ENCODE results near the gene SNAI3. TPM values are rescaled to one million over a fixed set of nuclear protein-coding genes. Genes with fewer than 3 reads are reported as not detected.

SNAI3 gene
- total RNA-seq, 2 donors from 2014 or later, result 0.77 to 2.1 TPM

DNA sequence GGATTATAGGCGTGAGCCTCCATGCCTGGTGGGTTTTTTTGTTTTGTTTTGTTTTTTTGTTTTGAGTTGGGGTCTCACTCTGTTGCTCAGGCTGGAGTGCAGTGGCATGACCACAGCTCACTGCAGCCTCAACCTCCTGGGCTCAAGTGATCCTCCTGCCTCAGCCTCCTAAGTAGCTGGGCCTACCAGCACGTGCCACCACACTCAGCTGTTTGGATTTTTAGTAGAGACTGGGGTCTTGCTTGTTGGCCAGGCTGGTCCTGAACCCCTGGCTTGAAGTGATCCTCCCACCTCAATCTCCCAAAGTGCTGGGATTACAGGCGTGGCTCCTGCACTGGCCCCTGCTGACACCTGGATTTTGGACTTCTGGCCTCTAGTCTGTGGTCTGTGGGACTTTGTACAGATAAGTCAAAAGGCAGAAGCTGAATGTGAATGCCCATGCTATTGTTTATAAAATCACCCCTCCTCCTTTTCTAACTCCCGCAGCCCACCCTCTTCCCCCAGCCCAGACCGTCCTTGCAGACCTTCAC lies 5.7 kb downstream of the SNAI3 start:
- H3K36me3 Mint-ChIP-seq (ENCODE audit: low read depth), result peaks cover 4% of the 10 kb centered on the region
- Histone ChIP-seq H3K4me3 (ENCODE audit: low read length) (no peak overlapping the region), H3K27ac (ENCODE audit: low read depth, low read length) (no peak overlapping the region), H3K9ac (ENCODE audit: extremely low read depth, low read length, poor library complexity, severe bottlenecking) (no peak overlapping the region), H3K4me1 (ENCODE audit: control insufficient read depth, insufficient read depth, low read length) (no peaks in the 10 kb centered on the region), H3K36me3 (ENCODE audit: control insufficient read depth, insufficient read depth, low read length) (no peaks in the 10 kb centered on the region), H3K27me3 (ENCODE audit: control insufficient read depth, insufficient read depth, low read length, poor library complexity, severe bottlenecking) (peaks cover 17% of the 10 kb centered on the region), H3K9me3 (ENCODE audit: control insufficient read depth, low read length) (no peaks in the 10 kb centered on the region)
- no peak overlapping the region for H3K27ac Mint-ChIP-seq
- WGBS, 2 experiments (ENCODE audit: insufficient coverage in 1 of 2, insufficient read length in 1 of 2), result 87 to 95% methylated on average over 2 to 5 of the region's 5 CpGs
- no peak for DNase-seq
- TF ChIP-seq, protein P1, sequence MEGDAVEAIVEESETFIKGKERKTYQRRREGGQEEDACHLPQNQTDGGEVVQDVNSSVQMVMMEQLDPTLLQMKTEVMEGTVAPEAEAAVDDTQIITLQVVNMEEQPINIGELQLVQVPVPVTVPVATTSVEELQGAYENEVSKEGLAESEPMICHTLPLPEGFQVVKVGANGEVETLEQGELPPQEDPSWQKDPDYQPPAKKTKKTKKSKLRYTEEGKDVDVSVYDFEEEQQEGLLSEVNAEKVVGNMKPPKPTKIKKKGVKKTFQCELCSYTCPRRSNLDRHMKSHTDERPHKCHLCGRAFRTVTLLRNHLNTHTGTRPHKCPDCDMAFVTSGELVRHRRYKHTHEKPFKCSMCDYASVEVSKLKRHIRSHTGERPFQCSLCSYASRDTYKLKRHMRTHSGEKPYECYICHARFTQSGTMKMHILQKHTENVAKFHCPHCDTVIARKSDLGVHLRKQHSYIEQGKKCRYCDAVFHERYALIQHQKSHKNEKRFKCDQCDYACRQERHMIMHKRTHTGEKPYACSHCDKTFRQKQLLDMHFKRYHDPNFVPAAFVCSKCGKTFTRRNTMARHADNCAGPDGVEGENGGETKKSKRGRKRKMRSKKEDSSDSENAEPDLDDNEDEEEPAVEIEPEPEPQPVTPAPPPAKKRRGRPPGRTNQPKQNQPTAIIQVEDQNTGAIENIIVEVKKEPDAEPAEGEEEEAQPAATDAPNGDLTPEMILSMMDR (conservative IDR thresholded peaks at IDR 0.05), result no peak
- no peaks in the 10 kb centered on the region for H3K9me3 Mint-ChIP-seq
- no peak overlapping the region for H3K4me3 Mint-ChIP-seq
- H3K4me1 Mint-ChIP-seq, result no peaks in the 10 kb centered on the region
- H3K27me3 Mint-ChIP-seq (ENCODE audit: insufficient read depth), result peaks cover 18% of the 10 kb centered on the region

DNA sequence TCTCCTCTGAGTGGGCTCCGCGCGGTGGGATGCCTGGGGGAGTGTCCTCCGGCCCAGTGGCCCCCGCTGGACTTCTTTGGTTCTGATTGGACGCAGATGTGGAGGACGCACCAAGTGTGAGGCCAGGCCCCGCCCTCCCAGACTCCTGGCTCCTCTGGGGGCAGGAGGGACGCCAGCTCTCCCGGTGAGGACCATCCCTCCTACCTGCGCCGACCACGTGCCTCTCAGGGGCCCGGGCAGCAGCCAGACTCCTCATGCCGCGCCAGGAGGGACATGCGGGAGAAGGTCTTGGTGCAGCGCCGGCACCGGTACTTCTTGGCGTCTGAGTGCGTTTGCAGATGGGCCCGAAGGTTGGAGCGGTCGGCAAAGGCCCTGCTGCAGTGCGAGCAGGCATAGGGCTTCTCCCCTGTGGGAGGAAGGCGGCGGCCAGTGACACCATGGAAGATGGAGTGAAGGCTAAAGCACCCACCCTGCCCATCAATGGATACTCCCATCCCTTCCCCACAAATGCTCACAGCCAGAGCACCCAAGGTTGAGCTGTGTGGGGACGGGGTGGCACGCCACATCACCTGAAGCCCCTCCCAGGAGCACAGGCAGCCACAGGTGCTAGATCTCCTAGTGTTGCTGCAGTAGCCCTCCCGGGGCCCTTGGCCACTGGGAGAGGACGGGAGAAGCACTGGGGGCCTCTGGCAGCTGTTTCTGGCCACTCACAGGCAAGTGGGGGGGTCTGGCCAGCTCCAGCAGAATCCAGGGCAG lies 7.9 kb downstream of the SNAI3 start:
- TF ChIP-seq, protein P1 (conservative IDR thresholded peaks at IDR 0.05), result no peak
- H3K27ac ChIP-seq (ENCODE audit: low read depth, low read length), result no peak overlapping the region
- H3K36me3 ChIP-seq (ENCODE audit: control insufficient read depth, insufficient read depth, low read length), result peaks cover 3% of the 10 kb centered on the region
- peak; percentile 71 for DNase-seq
- Mint-ChIP-seq H3K36me3 (ENCODE audit: low read depth) (peaks cover 10% of the 10 kb centered on the region), H3K4me3 (no peak overlapping the region), H3K27me3 (ENCODE audit: insufficient read depth) (no peaks in the 10 kb centered on the region), H3K4me1 (no peaks in the 10 kb centered on the region), H3K9me3 (no peaks in the 10 kb centered on the region), H3K27ac (no peak overlapping the region)
- H3K9me3 ChIP-seq (ENCODE audit: control insufficient read depth, low read length), result no peaks in the 10 kb centered on the region
- no peaks in the 10 kb centered on the region for H3K4me1 ChIP-seq (ENCODE audit: control insufficient read depth, insufficient read depth, low read length)
- no peaks in the 10 kb centered on the region for H3K27me3 ChIP-seq (ENCODE audit: control insufficient read depth, insufficient read depth, low read length, poor library complexity, severe bottlenecking)
- 83 to 89% methylated on average over 21 to 31 of the region's 32 CpGs for whole genome bisulfite sequencing, 2 experiments (ENCODE audit: insufficient coverage in 1 of 2, insufficient read length in 1 of 2)
- no peak overlapping the region for H3K4me3 ChIP-seq (ENCODE audit: low read length)
- no peak overlapping the region for H3K9ac ChIP-seq (ENCODE audit: extremely low read depth, low read length, poor library complexity, severe bottlenecking)

DNA sequence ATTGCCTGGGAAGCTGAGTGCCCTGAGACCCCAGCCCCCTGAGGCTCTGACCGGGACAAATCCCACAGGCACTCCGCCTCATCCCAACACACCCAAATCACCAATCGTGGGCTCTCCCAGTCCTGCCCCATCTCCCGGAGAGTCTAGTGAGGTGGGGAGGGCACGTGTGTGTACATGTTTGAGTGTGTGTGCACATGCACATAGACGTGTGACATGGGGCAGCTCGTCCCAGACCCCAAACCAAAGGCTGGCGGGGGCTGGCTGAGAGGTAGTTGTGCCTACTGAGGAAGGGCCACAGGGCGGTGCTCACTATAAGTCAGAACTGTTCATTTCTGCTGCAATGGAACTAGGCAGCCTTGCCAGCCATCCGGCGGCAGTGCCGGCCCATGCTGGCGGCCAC lies 8.6 kb downstream of the SNAI3 start:
- peaks cover 10% of the 10 kb centered on the region for H3K36me3 Mint-ChIP-seq (ENCODE audit: low read depth)

More for the DNA sequence above, 8.6 kb downstream of the SNAI3 start:
- TF ChIP-seq, protein P1 (conservative IDR thresholded peaks at IDR 0.05), result no peak
- no peaks in the 10 kb centered on the region for H3K9me3 Mint-ChIP-seq
- Histone ChIP-seq H3K27ac (ENCODE audit: low read depth, low read length) (no peak overlapping the region), H3K4me1 (ENCODE audit: control insufficient read depth, insufficient read depth, low read length) (no peaks in the 10 kb centered on the region), H3K9ac (ENCODE audit: extremely low read depth, low read length, poor library complexity, severe bottlenecking) (no peak overlapping the region), H3K27me3 (ENCODE audit: control insufficient read depth, insufficient read depth, low read length, poor library complexity, severe bottlenecking) (no peaks in the 10 kb centered on the region), H3K4me3 (ENCODE audit: low read length) (no peak overlapping the region), H3K9me3 (ENCODE audit: control insufficient read depth, low read length) (no peaks in the 10 kb centered on the region), H3K36me3 (ENCODE audit: control insufficient read depth, insufficient read depth, low read length) (peaks cover 3% of the 10 kb centered on the region)
- H3K4me1 Mint-ChIP-seq, result no peaks in the 10 kb centered on the region
- 83 to 95% methylated on average over 7 to 13 of the region's 13 CpGs for WGBS, 2 experiments (ENCODE audit: insufficient coverage in 1 of 2, insufficient read length in 1 of 2)
- H3K27me3 Mint-ChIP-seq (ENCODE audit: insufficient read depth), result no peaks in the 10 kb centered on the region
- DNase-seq, result no peak
- no peak overlapping the region for H3K27ac Mint-ChIP-seq
- H3K4me3 Mint-ChIP-seq, result no peak overlapping the region
